K562 treated with DMSO at 1 percent for 12 hours (cell line): ENCODE data around the gene THSD1. TPM values are rescaled to one million over a fixed set of nuclear protein-coding genes. Genes with fewer than 3 reads are reported as not detected.

Source experiments
- total RNA-seq: library from RNA; unstranded; fragments of 300-600 nt; gene quantifications from 2 replicates; pipeline ENCODE4 v1.2.3, GENCODE V29; 2022; ENCODE audit not compliant: insufficient read depth

THSD1 gene, protein sequence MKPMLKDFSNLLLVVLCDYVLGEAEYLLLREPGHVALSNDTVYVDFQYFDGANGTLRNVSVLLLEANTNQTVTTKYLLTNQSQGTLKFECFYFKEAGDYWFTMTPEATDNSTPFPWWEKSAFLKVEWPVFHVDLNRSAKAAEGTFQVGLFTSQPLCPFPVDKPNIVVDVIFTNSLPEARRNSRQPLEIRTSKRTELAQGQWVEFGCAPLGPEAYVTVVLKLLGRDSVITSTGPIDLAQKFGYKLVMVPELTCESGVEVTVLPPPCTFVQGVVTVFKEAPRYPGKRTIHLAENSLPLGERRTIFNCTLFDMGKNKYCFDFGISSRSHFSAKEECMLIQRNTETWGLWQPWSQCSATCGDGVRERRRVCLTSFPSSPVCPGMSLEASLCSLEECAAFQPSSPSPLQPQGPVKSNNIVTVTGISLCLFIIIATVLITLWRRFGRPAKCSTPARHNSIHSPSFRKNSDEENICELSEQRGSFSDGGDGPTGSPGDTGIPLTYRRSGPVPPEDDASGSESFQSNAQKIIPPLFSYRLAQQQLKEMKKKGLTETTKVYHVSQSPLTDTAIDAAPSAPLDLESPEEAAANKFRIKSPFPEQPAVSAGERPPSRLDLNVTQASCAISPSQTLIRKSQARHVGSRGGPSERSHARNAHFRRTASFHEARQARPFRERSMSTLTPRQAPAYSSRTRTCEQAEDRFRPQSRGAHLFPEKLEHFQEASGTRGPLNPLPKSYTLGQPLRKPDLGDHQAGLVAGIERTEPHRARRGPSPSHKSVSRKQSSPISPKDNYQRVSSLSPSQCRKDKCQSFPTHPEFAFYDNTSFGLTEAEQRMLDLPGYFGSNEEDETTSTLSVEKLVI
- total RNA-seq: 0.47 TPM in 1 of 2 replicates, not detected in the other

DNA sequence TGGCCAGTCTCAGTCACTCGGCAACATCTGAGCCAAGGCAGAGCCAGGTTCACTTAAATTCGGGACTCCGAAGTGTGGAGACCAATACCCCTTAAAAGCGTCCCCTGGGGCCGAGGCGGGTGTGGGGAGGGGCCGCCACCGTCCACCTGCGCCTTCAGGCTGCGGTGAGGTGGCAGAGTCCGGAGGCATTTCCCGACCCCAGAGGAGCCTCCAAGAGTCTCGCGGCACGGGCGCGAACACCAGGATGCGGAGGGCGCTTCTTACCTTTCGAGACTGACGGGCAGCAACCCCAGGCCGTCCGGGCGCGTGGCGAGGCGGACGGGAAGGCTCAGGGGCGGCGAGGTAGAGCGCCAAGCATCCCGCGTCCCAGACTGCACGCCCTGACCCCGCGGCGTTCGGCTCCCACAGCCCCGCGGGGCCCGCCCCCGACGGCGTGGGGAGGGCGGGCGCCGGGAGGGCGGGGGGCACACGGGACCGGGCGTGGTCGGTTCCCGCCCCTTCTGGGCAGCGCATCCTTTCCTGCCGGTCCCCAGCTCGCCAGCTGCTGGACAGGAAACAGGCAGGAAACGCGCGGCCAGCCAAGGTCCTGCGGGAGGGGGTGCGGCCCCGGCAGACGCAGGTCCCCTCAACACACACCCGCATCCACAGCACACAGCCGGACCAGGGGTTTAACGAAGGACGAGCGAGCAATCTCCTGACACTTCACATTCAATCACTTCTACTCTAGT is at the start of gene THSD1:
THSD1 (minus strand) TSS at position 406 of the 728 bp plus-strand sequence. CDS start 3,572 bp downstream, outside the sequence.

DNA sequence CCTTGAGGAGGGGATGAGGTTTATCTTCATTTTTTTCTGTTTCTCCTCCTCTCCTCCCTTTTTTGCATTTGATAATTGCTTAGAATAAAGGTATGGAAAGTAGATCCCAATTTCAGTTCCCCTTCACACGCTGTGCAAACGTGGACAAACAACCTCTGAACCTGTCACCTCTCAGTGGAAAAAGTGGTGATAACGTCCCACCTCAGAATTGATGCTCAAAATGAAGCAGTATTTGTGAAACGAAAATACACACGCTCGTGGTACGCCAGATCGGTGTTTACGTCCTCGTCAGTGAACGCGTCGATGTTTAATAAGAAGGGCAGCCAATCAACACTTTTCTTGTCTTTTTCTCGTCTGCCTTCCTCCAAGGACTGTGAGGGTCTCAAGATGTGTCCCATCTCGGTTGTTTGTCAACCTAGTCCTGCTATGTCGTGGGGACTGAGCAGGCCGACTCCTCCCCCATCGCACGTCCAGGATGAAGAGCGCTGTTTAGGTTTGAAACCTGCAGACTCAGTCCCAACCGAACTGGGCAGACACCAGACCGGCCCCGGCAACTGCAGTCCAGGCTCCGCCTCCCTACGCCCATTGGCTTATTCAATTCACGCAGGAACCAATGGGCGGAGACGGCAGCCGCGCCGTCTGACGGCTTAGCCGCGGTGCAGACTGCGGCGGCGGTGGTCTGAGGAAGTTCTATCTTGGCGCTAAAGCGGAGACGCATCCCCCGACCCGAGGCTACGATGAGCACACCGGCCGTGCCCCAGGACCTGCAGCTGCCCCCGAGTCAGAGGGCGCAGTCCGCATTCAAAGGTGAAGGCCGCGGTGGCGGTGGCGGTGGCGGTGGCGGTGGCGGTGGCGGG is 49.1 kb upstream of the THSD1 start, which contains the start of gene CKAP2:
CKAP2 (plus strand) TSS at position 659 of the 857 bp plus-strand sequence; CDS start at position 738, 79 bp downstream.

DNA sequence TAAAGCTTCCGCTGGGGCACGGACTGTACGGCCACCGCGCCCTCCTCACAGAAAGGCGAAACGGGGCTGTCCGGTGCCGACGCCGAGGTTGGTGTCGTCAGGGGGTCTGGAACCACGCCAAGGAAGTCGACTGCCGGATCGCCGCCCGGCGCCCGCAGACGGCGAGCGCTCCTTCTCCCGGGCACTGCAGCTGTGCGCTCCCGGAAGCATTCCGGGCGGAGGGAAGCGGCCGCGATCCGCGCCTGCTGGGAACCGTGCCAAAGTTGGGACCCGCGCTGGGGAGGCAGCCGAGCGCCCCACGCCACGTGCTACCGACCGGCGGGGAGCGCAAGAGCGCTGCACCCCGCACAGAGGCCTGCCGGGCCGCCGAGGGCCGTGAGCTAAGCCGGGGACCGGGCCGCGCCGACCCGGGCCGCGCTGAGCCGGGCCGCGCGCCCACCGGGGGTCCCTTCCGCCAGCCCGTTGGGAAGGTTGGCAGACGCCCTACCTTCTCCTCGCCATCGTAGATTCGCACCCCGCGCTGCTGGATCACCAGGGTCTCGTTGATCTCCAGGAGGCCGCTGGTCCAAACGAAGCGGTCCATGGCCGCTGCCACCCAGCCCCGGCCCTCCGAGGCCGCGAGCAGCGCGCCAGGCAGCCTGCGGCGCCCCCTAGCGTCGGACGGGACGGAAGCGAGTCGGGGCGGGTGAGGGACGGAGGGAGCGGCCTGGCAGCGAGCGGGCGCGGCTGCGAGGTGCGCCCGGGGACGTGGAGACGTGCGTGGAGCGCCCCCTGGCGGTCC is 44.2 kb upstream of the THSD1 start, which contains the start of gene VPS36:
VPS36 (minus strand) TSS at position 623 of the 781 bp plus-strand sequence; CDS start at position 583, 40 bp downstream.

Other genes starting within 250 kb of the THSD1 start
- 6.8 and 8.8 TPM in 2 replicates for gene NEK3, start 246.6 kb downstream of the THSD1 start, total RNA-seq
- 4.6 and 14.3 TPM in 2 replicates for gene VPS36, start 44.5 kb upstream of the THSD1 start, total RNA-seq
- gene CKAP2, start 49.3 kb upstream of the THSD1 start, total RNA-seq: 16.9 and 53.4 TPM in 2 replicates
- 4.1 and 8.0 TPM in 2 replicates for gene HNRNPA1L2, start 236.3 kb upstream of the THSD1 start, total RNA-seq
- gene SUGT1, start 246.7 kb upstream of the THSD1 start, total RNA-seq: 39.1 and 55.4 TPM in 2 replicates